Heart left ventricle (tissue), 16 donors: ENCODE measurements around the gene PEAK3. TPM values are rescaled to one million over a fixed set of nuclear protein-coding genes. Genes with fewer than 3 reads are reported as not detected.

ENCODE experiments used
- ATAC-seq, 4 donors: fragments of 200-7000 bp; cut with Tn5 transposase; one replicate each; pipeline ENCODE4 v1.9.1; 2020 to 2022; ENCODE audit warnings: moderate library complexity in 4 of 4, mild to moderate bottlenecking in 3 of 4, moderate number of reproducible peaks in 1 of 4
- DNase-seq, 5 donors: peaks; one replicate each; pipeline ENCODE4 v3.0.0-alpha.2; 2020
- H3K27ac ChIP-seq, 12 donors: fragments of 200-600 bp; sonication (generic) in 4 of 12; one replicate each; pipeline versions ENCODE4 v1.5.0 to v1.8.0; 2016 to 2022; ENCODE audit warnings: mild to moderate bottlenecking in 2 of 12
- H3K27me3 ChIP-seq, 9 donors: fragments of 200-600 bp; sonication (generic) in 2 of 9; one replicate each; pipeline versions ENCODE4 v1.5.1 to v1.8.0; 2016 to 2022; ENCODE audit warnings: mild to moderate bottlenecking in 3 of 9
- H3K36me3 ChIP-seq, 9 donors: fragments of 200-600 bp; sonication (generic) in 2 of 9; one replicate each; pipeline versions ENCODE4 v1.5.0 to v1.8.0; 2018 to 2022; ENCODE audit warnings: mild to moderate bottlenecking in 2 of 9
- H3K4me1 ChIP-seq, 12 donors: fragments of 200-600 bp; sonication (generic) in 4 of 12; one replicate each; pipeline versions ENCODE4 v1.5.0 to v1.8.0; 2016 to 2022; ENCODE audit warnings: mild to moderate bottlenecking in 3 of 12
- H3K4me3 ChIP-seq, 12 donors: fragments of 200-600 bp; sonication (generic) in 4 of 12; one replicate each; pipeline versions ENCODE4 v1.5.0 to v1.8.0; 2017 to 2022; ENCODE audit warnings: mild to moderate bottlenecking in 9 of 12, moderate library complexity in 4 of 12
- H3K9me3 ChIP-seq, 12 donors: fragments of 200-600 bp; sonication (generic) in 4 of 12; one replicate each; pipeline versions ENCODE4 v1.5.0 to v1.8.0; 2016 to 2022; ENCODE audit warnings: mild to moderate bottlenecking in 1 of 12
- CTCF ChIP-seq, 12 donors: fragments of 200-600 bp; sonication (generic) in 4 of 12; IDR thresholded peaks; one replicate each; pipeline versions ENCODE4 v1.5.0 to v1.8.0; 2018 to 2022; ENCODE audit warnings: antibody characterized with exemption in 12 of 12, mild to moderate bottlenecking in 5 of 12
- POLR2A ChIP-seq, 2 donors: fragments of 450-650 bp; IDR thresholded peaks; one replicate each; pipeline ENCODE4 v1.6.1; 2017; ENCODE audit warnings: antibody characterized with exemption in 2 of 2, mild to moderate bottlenecking in 2 of 2, moderate library complexity in 2 of 2
- WGBS, 4 donors: extraction: QIAGEN DNeasy Blood & Tissue Kit in 2 of 4; methylation state at CpG; one replicate each; pipeline versions ENCODE4 v1.1.5 to v1.1.7; 2013 to 2018; 5-methylcytosine and 5-hydroxymethylcytosine counted together
- intact Hi-C, 10 donors: fragments of 100-400 bp; cut with DNase I; formaldehyde crosslinking; loops; one replicate each; pipeline versions ENCODE4 v1.11.1 to v1.14.2; 2022
- polyA plus RNA-seq, 2 donors: library from polyadenylated mRNA; stranded (reverse); fragments of 200-250 nt; gene quantifications; one replicate each; pipeline ENCODE4 v1.2.3, GENCODE V29; 2013
- total RNA-seq, 9 donors: library from RNA; depleted of rRNA in 2 of 9; stranded (reverse); fragments of >200 nt in 2 of 9; fragmentation: NEBNext Ultra II Directional in 3 of 9; extraction: Animal tissue kit (Norgen Biotek cat#: 25700) in 3 of 9; gene quantifications; one replicate each; pipeline versions ENCODE4 v1.1.0 to v1.2.4, GENCODE V29; 2016 to 2023
- donor health status: ischemic (EF 13 %, LVEDD 7.1; RV severe dilation, severe dysfunction).
- donor health status: healthy with polysubstance abuse.
- donor health status: DM: no; HTN: yes; CAD: no.
- donor health status: DM: no; HTN: no; CAD: no.
- donor health status: ischemic (EF 25% LVEDD 6.9; RV normal size, moderate dysfunction).
- donor health status: ischemic (EF 25% LVEDD 5.7; RV mildly dilated, moderate dysfunction).
- donor health status: healthy.
- donor health status: DM: yes; HTN: yes; CAD: no.
- donor health status: ischemic (EF 35%, LVEDD 5.7; RV mildly dilated, moderate dysfunction).
- donor health status: nonischemic (EF 11% LVEDD 7.7; RV severe dilation, severe dysfunction).
- donor health status: DM: yes; HTN: yes; CAD: no.
- donor health status: PGD.
- donor health status: ischemic (EF 29% LVEDD 5.4; RV normal size, mild dysfunction).
- donor health status: nonischemic (EF 23%, LVEDD 6.1; RV moderate dilation, normal function).

The PEAK3 gene
- total and polyA plus RNA-seq, 11 donors, result 0.11 to 1.6 (median 0.27) TPM

- WGBS, 4 donors, result 91 to 96% (median 93%) methylated on average over 10 to 12 of the region's 12 CpGs
- Histone ChIP-seq H3K27me3 (peaks cover 0 to under 1% (median 0%) of the 10 kb centered on the region in 9 donors), H3K4me1 (peaks cover 6 to 56% (median 39%) of the 10 kb centered on the region in 12 donors), H3K27ac (no peak overlapping the region), H3K9me3 (no peaks in the 10 kb centered on the region), H3K36me3 (peaks cover 4 to 58% (median 48%) of the 10 kb centered on the region in 9 donors), H3K4me3 (no peak overlapping the region)
- intact Hi-C loops, result no loop called here
- DNase-seq (no peak), ATAC-seq (no peak)
- no peak for TF ChIP-seq POLR2A (IDR thresholded peaks at IDR 0.05)
- TF ChIP-seq CTCF (IDR thresholded peaks at IDR 0.05), result no peak
Observed at GRCh38 chr19:2244125-2244411, 37.9 kb downstream of the PEAK3 start.

GRCh38 chr19:2243274-2244124, 38.5 kb downstream of the PEAK3 start:
- TF ChIP-seq POLR2A (IDR thresholded peaks at IDR 0.05) (no peak), CTCF (IDR thresholded peaks at IDR 0.05) (no peak)
- H3K4me1 ChIP-seq, result peaks cover 6 to 62% (median 44%) of the 10 kb centered on the region in 12 donors
- no peaks in the 10 kb centered on the region for H3K9me3 ChIP-seq
- no peak overlapping the region for H3K27ac ChIP-seq
- WGBS, 4 donors, result 81 to 84% (median 84%) methylated on average over 18 to 32 of the region's 32 CpGs
- DNase-seq, result no peak
- H3K36me3 ChIP-seq, result peaks cover 4 to 54% (median 48%) of the 10 kb centered on the region in 9 donors
- H3K4me3 ChIP-seq, result no peak overlapping the region
- no peak for ATAC-seq
- intact Hi-C loops, result no loop called here
- no peaks in the 10 kb centered on the region for H3K27me3 ChIP-seq

GRCh38 chr19:2242816-2243215, 39.2 kb downstream of the PEAK3 start:
- H3K9me3 ChIP-seq, result no peaks in the 10 kb centered on the region
- H3K4me1 ChIP-seq, result peaks cover 10 to 68% (median 51%) of the 10 kb centered on the region in 12 donors
- no peak overlapping the region for H3K4me3 ChIP-seq
- no peak for ATAC-seq
- no peaks in the 10 kb centered on the region for H3K27me3 ChIP-seq
- intact Hi-C loops, result no loop called here
- TF ChIP-seq CTCF (IDR thresholded peaks at IDR 0.05) (no peak), POLR2A (IDR thresholded peaks at IDR 0.05) (no peak)
- no peak for DNase-seq
- WGBS, 4 donors, result 81 to 91% (median 89%) methylated on average over 8 of the region's 8 CpGs
- no peak overlapping the region for H3K27ac ChIP-seq
- peaks cover 4 to 54% (median 47%) of the 10 kb centered on the region in 9 donors for H3K36me3 ChIP-seq

GRCh38 chr19:2242092-2242537, 39.9 kb downstream of the PEAK3 start:
- H3K4me1 ChIP-seq, result peaks cover 14 to 71% (median 55%) of the 10 kb centered on the region in 12 donors
- TF ChIP-seq CTCF (IDR thresholded peaks at IDR 0.05), result no peak
- TF ChIP-seq POLR2A (IDR thresholded peaks at IDR 0.05), result no peak
- intact Hi-C loops, result no loop called here
- no peak overlapping the region for H3K27ac ChIP-seq
- H3K9me3 ChIP-seq, result no peaks in the 10 kb centered on the region
- H3K4me3 ChIP-seq, result no peak overlapping the region
- H3K36me3 ChIP-seq, result peaks cover 4 to 48% (median 41%) of the 10 kb centered on the region in 9 donors
- 84 to 89% (median 86%) methylated on average over 9 to 12 of the region's 12 CpGs for WGBS, 4 donors
- no peak for DNase-seq
- no peaks in the 10 kb centered on the region for H3K27me3 ChIP-seq
- ATAC-seq, result no peak
